Colon (tissue), 2 donors: ENCODE results near the gene ABCG4.
"Not testable (repeated sequence)": the region's sequence is repeated elsewhere in the genome, so short reads cannot be mapped to it uniquely, and the experiment has no call there.

Experiments used
- FAIRE-seq: peaks from 2 replicates; lab custom pipeline; 2012; peaks lifted over from hg19 to GRCh38; lab: Jason Lieb, UNC
- donor health status: control.
- donor health status: control.

Gene ABCG4

GRCh38 chr11:119149018-119149785 is at the start of gene ABCG4:
Gene ABCG4 (plus strand): TSS chr11:119149052. CDS start chr11:119149966, 914 bp downstream.
- no peak for FAIRE-seq

GRCh38 chr11:119099711-119100110 is 49.1 kb upstream of the ABCG4 start:
- FAIRE-seq: no peak

- FAIRE-seq: no peak
Measured at GRCh38 chr11:119100246-119100970, 48.4 kb upstream of the ABCG4 start.

GRCh38 chr11:119100994-119101758 is 47.7 kb upstream of the ABCG4 start:
- no peak for FAIRE-seq

- FAIRE-seq: no peak
Measured at GRCh38 chr11:119101759-119102423, 47.0 kb upstream of the ABCG4 start, which contains the start of gene DPAGT1. Gene DPAGT1 (minus strand): TSS chr11:119101853. CDS start chr11:119101655, 198 bp downstream.

GRCh38 chr11:119103161-119103664 is 45.6 kb upstream of the ABCG4 start:
- FAIRE-seq: not testable (repeated sequence)

GRCh38 chr11:119103793-119104192 is 45.1 kb upstream of the ABCG4 start:
- no peak for FAIRE-seq

- FAIRE-seq: no peak
Measured at GRCh38 chr11:119106564-119107537, 42.0 kb upstream of the ABCG4 start, which contains the start of gene C2CD2L. Gene C2CD2L (plus strand): TSS chr11:119107344. CDS start chr11:119107742, 398 bp downstream.

GRCh38 chr11:119107538-119108145 is 41.2 kb upstream of the ABCG4 start:
- FAIRE-seq: no peak

- FAIRE-seq: no peak
Measured at GRCh38 chr11:119108146-119108856, 40.6 kb upstream of the ABCG4 start.

- no peak for FAIRE-seq
Measured at GRCh38 chr11:119108857-119109221, 40.0 kb upstream of the ABCG4 start.

- no peak for FAIRE-seq
Measured at GRCh38 chr11:119109843-119110242, 39.0 kb upstream of the ABCG4 start.

GRCh38 chr11:119110439-119110838 is 38.4 kb upstream of the ABCG4 start:
- no peak for FAIRE-seq

- FAIRE-seq: no peak
Measured at GRCh38 chr11:119111361-119111925, 37.4 kb upstream of the ABCG4 start.

GRCh38 chr11:119112314-119113020 is 36.4 kb upstream of the ABCG4 start:
- no peak for FAIRE-seq

- no peak for FAIRE-seq
Measured at GRCh38 chr11:119113716-119114115, 35.1 kb upstream of the ABCG4 start.

GRCh38 chr11:119114351-119114750 is 34.5 kb upstream of the ABCG4 start:
- no peak for FAIRE-seq

GRCh38 chr11:119115484-119116234 is 33.2 kb upstream of the ABCG4 start:
- no peak for FAIRE-seq
